GM18498 (cell line): ENCODE results near the gene INS.

Experiments used
- ATAC-seq: cut with Tn5 transposase; IDR thresholded peaks from one replicate; pipeline ENCODE4 v1.9.1; 2021; ENCODE audit warnings: mild to moderate bottlenecking, moderate library complexity; ENCODE audit not compliant: unreplicated experiment

The INS gene

GRCh38 chr11:2160736-2161259 is at the start of gene INS:
Gene INS (minus strand): TSS chr11:2161209. CDS start chr11:2160971, 238 bp downstream.
- no peak for ATAC-seq

- ATAC-seq, result no peak
These were observed 49.5 kb upstream of the INS start for GRCh38 chr11:2210366-2211112.

GRCh38 chr11:2209900-2210321 is 48.9 kb upstream of the INS start:
- no peak for ATAC-seq

- ATAC-seq, result no peak
These were observed 48.4 kb upstream of the INS start for GRCh38 chr11:2209370-2209801.

GRCh38 chr11:2208691-2209369 is 47.8 kb upstream of the INS start:
- ATAC-seq, result no peak

- no peak for ATAC-seq
These were observed 47.0 kb upstream of the INS start for GRCh38 chr11:2207773-2208621.

GRCh38 chr11:2207212-2207611 is 46.2 kb upstream of the INS start:
- ATAC-seq, result no peak

- ATAC-seq, result no peak
These were observed 45.1 kb upstream of the INS start for GRCh38 chr11:2205981-2206690.

- ATAC-seq, result no peak
These were observed 44.3 kb upstream of the INS start for GRCh38 chr11:2205214-2205720.

- no peak for ATAC-seq
These were observed 43.6 kb upstream of the INS start for GRCh38 chr11:2204361-2205213.

- ATAC-seq, result no peak
These were observed 42.6 kb upstream of the INS start for GRCh38 chr11:2203440-2204259.

- ATAC-seq, result no peak
These were observed 42.0 kb upstream of the INS start for GRCh38 chr11:2202900-2203439.

GRCh38 chr11:2202071-2202899 is 41.3 kb upstream of the INS start:
- ATAC-seq, result no peak

GRCh38 chr11:2201542-2201941 is 40.5 kb upstream of the INS start:
- ATAC-seq, result no peak

- ATAC-seq, result no peak
These were observed 40.0 kb upstream of the INS start for GRCh38 chr11:2200957-2201519.

GRCh38 chr11:2200536-2200935 is 39.5 kb upstream of the INS start:
- ATAC-seq, result no peak
